Pancreas (tissue), 10 donors: Measurements from ENCODE around the gene ACOT13. TPM values are rescaled to one million over a fixed set of nuclear protein-coding genes. Genes with fewer than 3 reads are reported as not detected.

Source experiments
- ATAC-seq, 4 donors: fragments of 200-7000 bp; cut with Tn5 transposase; one replicate each; pipeline versions ENCODE4 v1.8.0 to v1.9.1; 2020; ENCODE audit warnings: mild to moderate bottlenecking in 4 of 4, moderate library complexity in 4 of 4
- DNase-seq, 6 donors: peaks; one replicate each; pipeline ENCODE4 v3.0.0-alpha.2; 2020
- FAIRE-seq: peaks from 2 replicates; lab custom pipeline; 2012; peaks lifted over from hg19 to GRCh38; lab: Jason Lieb, UNC
- H3K27ac ChIP-seq, 4 donors: fragments of 200-600 bp; sonication (generic); 1 replicate in 3 of 4; 2 replicates in 1 of 4; pipeline versions ENCODE4 v1.5.0 to v1.8.0; 2020
- H3K27me3 ChIP-seq, 4 donors: fragments of 200-600 bp; one replicate each; pipeline ENCODE4 v1.8.0; 2021
- H3K36me3 ChIP-seq, 3 donors: fragments of 200-600 bp; sonication (generic) in 1 of 3; one replicate each; pipeline versions ENCODE4 v1.5.0 to v1.8.0; 2020 to 2021
- H3K4me1 ChIP-seq, 3 donors: fragments of 200-600 bp; one replicate each; pipeline ENCODE4 v1.8.0; 2021
- H3K4me3 ChIP-seq, 4 donors: fragments of 200-600 bp; sonication (generic) in 2 of 4; one replicate each; pipeline versions ENCODE4 v1.5.0 to v1.8.0; 2020 to 2021
- H3K9me3 ChIP-seq, 4 donors: fragments of 200-600 bp; one replicate each; pipeline ENCODE4 v1.8.0; 2021
- WGBS, 2 donors: extraction: QIAGEN DNeasy Blood & Tissue Kit; methylation state at CpG; one replicate each; pipeline ENCODE4 v1.1.7; 2013; 5-methylcytosine and 5-hydroxymethylcytosine counted together
- intact Hi-C, 3 donors: fragments of 100-400 bp; cut with DNase I; formaldehyde crosslinking; loops; one replicate each; pipeline versions ENCODE4 v1.11.1 to v1.14.2; 2022
- polyA plus RNA-seq, 2 donors: library from polyadenylated mRNA; stranded (reverse); fragments of 200-250 nt; gene quantifications; one replicate each; pipeline ENCODE4 v1.2.3, GENCODE V29; 2013
- total RNA-seq, 6 donors: library from RNA; stranded (reverse); fragmentation: NEBNext Ultra II Directional in 4 of 6; extraction: Animal tissue kit (Norgen Biotek cat#: 25700) in 4 of 6; gene quantifications; one replicate each; pipeline versions ENCODE4 v1.2.1 to v1.2.4, GENCODE V29; 2021 to 2023
- TF ChIP-seq, protein P1 (sequence below), 4 donors: fragments of 200-600 bp; sonication (generic) in 3 of 4; IDR thresholded peaks; one replicate each; pipeline versions ENCODE4 v1.5.0 to v1.8.0; 2021; ENCODE audit warnings: antibody characterized with exemption in 4 of 4
- donor health status: healthy with polysubstance abuse.
- donor health status: DM: no; HTN: no; CAD: no; lungs with moderate emphysema.
- donor health status: DM: no; HTN: no; CAD: no.
- donor health status: control.
- donor health status: control.
- donor health status: Bipolar disorder and iron deficiency.
- donor health status: DM: yes; HTN: yes; CAD: no.
- donor health status: DM: no; HTN: no; CAD: no.
- donor health status: DM: no; HTN: no; CAD: no.
- donor health status: DM: yes; HTN: yes; CAD: no.

The ACOT13 gene
- total and polyA plus RNA-seq, 8 donors = 7.1 to 17.7 (median 10.2) TPM

DNA sequence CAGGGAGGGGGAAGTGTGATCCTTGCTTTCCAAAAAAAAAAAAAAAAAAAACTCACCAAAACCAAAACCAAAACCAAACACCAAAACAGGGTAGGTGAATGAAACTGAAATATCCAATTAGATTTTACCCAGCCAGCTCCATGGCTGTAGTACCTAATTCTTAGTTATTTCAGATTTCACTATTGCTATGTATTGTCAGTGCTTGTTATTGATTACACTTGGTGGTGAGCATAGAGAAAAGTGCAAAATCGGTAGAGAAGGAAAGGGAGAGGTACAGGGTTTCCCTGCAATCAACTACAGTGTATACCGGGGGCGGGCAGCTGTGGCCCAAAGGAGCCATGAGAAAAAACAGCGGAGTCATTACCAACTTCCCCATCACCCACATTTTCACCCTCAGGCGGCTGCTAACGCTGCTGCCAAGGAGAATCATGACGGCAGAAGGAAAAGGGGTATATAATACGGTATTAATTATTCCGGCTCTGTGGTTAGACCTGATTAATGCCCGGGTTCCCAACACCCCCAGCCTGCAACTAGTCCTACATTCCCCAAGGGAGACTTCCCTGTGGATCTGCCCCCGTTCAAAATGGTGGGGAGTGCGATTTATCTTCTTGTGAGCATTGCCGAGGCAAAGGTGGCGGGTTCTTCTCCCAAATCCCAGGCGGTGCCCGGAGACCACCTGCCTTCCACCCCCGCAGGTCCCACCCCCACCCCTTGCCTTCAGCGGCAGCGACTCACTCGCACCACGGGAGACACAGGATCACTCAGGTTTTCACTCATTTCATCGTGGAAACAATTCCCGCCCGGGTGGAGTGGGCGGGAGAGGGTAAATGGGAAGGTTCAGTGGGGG is 52.5 kb downstream of the ACOT13 start, which contains the start of gene C6orf62:
Gene C6orf62 (minus strand): TSS at position 30 of the 847 bp plus-strand sequence. CDS start 486 bp downstream, outside the sequence.
- ATAC-seq = peak in 1 of 4 donors; percentile 3
- peak within 1 kb of the TSS; percentile 80 to 87 (median 84) for H3K4me3 ChIP-seq
- no peaks in the 10 kb centered on the region for H3K27me3 ChIP-seq
- TF ChIP-seq, protein P1, sequence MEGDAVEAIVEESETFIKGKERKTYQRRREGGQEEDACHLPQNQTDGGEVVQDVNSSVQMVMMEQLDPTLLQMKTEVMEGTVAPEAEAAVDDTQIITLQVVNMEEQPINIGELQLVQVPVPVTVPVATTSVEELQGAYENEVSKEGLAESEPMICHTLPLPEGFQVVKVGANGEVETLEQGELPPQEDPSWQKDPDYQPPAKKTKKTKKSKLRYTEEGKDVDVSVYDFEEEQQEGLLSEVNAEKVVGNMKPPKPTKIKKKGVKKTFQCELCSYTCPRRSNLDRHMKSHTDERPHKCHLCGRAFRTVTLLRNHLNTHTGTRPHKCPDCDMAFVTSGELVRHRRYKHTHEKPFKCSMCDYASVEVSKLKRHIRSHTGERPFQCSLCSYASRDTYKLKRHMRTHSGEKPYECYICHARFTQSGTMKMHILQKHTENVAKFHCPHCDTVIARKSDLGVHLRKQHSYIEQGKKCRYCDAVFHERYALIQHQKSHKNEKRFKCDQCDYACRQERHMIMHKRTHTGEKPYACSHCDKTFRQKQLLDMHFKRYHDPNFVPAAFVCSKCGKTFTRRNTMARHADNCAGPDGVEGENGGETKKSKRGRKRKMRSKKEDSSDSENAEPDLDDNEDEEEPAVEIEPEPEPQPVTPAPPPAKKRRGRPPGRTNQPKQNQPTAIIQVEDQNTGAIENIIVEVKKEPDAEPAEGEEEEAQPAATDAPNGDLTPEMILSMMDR (IDR thresholded peaks at IDR 0.05) = no peak
- H3K9me3 ChIP-seq = no peaks in the 10 kb centered on the region
- H3K36me3 ChIP-seq = peaks cover 0 to 14% (median 8%) of the 10 kb centered on the region in 3 donors
- H3K4me1 ChIP-seq = peaks cover 4 to 30% (median 17%) of the 10 kb centered on the region in 3 donors
- peak in 3 of 6 donors; percentile 14 to 44 (median 32) for DNase-seq
- 0% methylated on average over 25 of the region's 25 CpGs for WGBS, 2 donors
- intact Hi-C loops = loop anchor here in 1 of 3 donors (10.0 kb wide), 1 partner anchor 55 kb away; the partner anchor contains the start of gene GMNN
- no peak for FAIRE-seq
- peak within 1 kb of the TSS; percentile 98 to 100 (median 100) for H3K27ac ChIP-seq

DNA sequence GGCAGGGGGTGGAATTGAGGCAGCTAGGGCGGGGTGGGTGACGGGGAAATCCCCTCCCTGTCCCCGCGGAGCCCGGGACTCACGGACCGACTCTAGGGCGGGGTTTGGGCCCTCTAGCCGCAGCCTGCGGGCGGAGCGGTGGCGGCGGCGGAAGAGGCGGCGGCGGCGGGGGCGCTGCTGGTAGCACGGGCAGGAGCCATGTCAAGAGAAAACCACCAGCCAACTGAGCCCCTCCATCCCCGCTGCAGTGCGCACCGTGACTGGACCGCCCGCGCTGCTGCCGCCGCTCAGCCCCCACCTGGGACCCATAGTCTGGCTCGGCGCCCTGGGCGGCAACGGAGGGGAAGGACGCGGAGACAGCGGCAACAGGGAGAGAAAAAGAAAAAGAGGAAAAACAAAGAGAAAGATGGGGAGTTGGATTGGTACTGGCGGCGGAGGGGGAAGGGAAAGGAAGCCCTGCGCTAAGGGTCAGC is 53.3 kb downstream of the ACOT13 start:
- TF ChIP-seq, protein P1 (IDR thresholded peaks at IDR 0.05) = no peak
- peak overlapping the region; percentile 80 to 87 (median 84) for H3K4me3 ChIP-seq
- H3K27ac ChIP-seq = peak overlapping the region; percentile 98 to 100 (median 100)
- peaks cover 4 to 24% (median 10%) of the 10 kb centered on the region in 3 donors for H3K4me1 ChIP-seq
- peaks cover 0 to 6% (median under 1%) of the 10 kb centered on the region in 3 donors for H3K36me3 ChIP-seq
- ATAC-seq = peak; percentile 38 to 54 (median 46)
- 0 to 1% methylated on average over 30 to 39 of the region's 39 CpGs for WGBS, 2 donors
- no peak for FAIRE-seq
- no peaks in the 10 kb centered on the region for H3K9me3 ChIP-seq
- intact Hi-C loops = no loop called here
- no peaks in the 10 kb centered on the region for H3K27me3 ChIP-seq
- DNase-seq = peak; percentile 57 to 86 (median 72)

DNA sequence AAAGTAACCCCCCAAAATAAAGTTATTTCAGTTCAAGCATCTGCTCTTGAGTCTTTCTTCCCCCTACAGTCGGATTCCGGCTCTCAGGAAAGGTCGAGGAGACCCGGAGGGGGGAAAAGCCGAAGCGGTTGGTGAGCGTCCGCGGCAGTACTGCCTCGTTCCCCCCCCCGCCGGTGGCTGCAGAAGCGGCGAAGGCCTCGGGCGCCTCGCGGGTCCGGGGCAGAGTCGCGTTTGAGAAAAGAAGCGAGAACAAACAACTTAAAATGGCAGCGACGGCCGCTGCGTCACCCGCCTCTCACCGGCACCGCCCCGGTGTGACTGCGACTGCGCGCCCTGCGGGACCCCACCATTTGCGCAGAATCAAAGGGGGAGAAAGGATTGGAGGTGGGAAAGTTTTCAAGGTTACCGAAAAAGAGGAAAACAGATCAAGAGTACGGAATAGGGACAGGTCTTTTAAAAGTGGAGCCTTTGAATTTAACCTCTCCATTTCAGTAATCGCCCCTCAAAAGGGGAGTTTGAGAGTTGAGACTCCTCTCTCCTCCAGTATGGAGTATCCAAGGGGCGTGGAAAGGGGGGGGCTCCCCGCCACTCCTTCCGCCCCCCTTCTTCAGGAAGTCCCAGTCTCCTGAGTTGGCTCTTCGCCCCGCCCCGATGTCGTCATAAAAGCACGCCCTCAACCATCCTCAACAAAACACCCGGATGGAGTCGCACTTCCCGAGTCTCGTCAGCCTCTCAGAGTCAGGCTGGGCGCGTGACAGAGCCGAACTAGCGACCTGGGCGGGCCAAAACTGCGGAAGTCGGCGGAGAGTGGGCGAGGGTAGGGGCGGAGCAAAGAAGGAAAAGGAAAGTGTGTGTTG is 54.0 kb downstream of the ACOT13 start:
- intact Hi-C loops = no loop called here
- peak; percentile 98 to 100 (median 100) for DNase-seq
- FAIRE-seq = peak; percentile 97
- peak; percentile 84 to 94 (median 86) for ATAC-seq
- H3K9me3 ChIP-seq = no peaks in the 10 kb centered on the region
- peaks cover 0 to under 1% (median 0%) of the 10 kb centered on the region in 3 donors for H3K36me3 ChIP-seq
- H3K27ac ChIP-seq = peak overlapping the region; percentile 98 to 100 (median 100)
- TF ChIP-seq, protein P1 (IDR thresholded peaks at IDR 0.05) = no peak
- H3K4me1 ChIP-seq = peaks cover 4 to 19% (median 8%) of the 10 kb centered on the region in 3 donors
- H3K27me3 ChIP-seq = no peaks in the 10 kb centered on the region
- 0 to 1% methylated on average over 53 to 60 of the region's 60 CpGs for WGBS, 2 donors
- peak overlapping the region; percentile 80 to 87 (median 84) for H3K4me3 ChIP-seq

DNA sequence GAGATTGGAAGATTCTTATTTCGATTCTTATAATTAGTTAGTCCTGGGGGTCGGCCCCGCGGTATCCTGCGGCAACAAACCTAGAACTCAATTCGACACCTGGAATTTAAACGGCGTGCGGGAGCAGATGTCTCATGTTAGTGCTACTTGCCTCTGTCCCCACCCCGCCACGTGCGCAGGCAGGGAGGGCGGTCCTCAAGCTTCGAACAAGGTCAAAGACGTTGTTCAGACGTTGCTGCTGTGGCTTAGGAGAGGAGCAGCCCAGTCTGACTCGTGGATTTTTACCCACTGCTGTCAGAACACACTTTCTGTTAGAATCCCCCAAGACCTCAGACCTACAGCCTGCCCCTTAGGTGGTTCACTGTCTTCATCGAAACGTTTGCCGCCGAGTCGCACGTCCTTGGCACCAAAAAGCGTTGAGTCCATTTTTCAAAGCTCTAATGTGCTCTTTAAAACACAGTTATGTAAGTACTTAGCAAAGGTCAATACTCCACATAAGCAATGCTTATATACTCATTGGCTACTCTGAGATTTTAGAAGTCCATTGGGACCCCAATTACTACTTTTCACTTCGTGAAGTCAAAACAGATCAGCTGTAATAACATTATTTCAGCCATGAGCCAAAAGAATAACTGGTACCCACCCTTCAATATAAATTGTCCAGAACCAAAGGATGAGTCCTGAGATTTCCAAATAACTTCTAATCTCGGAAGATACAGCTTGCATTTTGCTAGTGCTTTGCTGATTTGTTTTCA is 54.8 kb downstream of the ACOT13 start:
- H3K9me3 ChIP-seq = no peaks in the 10 kb centered on the region
- H3K4me1 ChIP-seq = peaks cover 0 to 11% (median 4%) of the 10 kb centered on the region in 3 donors
- peak overlapping the region; percentile 24 to 87 (median 61) for H3K4me3 ChIP-seq
- H3K36me3 ChIP-seq = no peaks in the 10 kb centered on the region
- 1% methylated on average over 26 of the region's 26 CpGs for WGBS, 2 donors
- DNase-seq (peak in 4 of 6 donors; percentile 85 to 91 (median 88)), FAIRE-seq (no peak), ATAC-seq (peak; percentile 56 to 70 (median 67))
- TF ChIP-seq, protein P1 (IDR thresholded peaks at IDR 0.05) = no peak
- H3K27ac ChIP-seq = peak overlapping the region; percentile 98 to 100 (median 100)
- intact Hi-C loops = no loop called here
- H3K27me3 ChIP-seq = no peaks in the 10 kb centered on the region
